ENCODE measurements around the gene CYP11A1.
A peak's percentile ranks its signal among the peaks of the same experiment; 100 is the strongest.

CYP11A1 gene

GRCh38 chr15:74367296-74367854 is at the start of gene CYP11A1:
Gene CYP11A1, minus strand, starts transcription at chr15:74367646. Its CDS starts 61 bp downstream, at chr15:74367585.
- no peaks in the 10 kb centered on the region for H3K79me2 ChIP-seq (ENCODE audit: control insufficient read depth, insufficient read depth, low read length, unreplicated experiment)
- no peak within 1 kb of the TSS for H3K27ac ChIP-seq (ENCODE audit: low read depth, low read length)
- H3K4me3 ChIP-seq (ENCODE audit: low read depth, low read length) = 0 out of 2 replicates have a peak within 1 kb of the TSS, but pooled peaks have one; percentile 87
- H3K27me3 ChIP-seq (ENCODE audit: insufficient read depth, low read length) = no peaks in the 10 kb centered on the region; the same call in 1 of the 2 replicates
- peaks cover 4% of the 10 kb centered on the region for H3K4me1 ChIP-seq (ENCODE audit: control insufficient read depth, insufficient read depth, low read length, unreplicated experiment)
- no peaks in the 10 kb centered on the region for H3K36me3 ChIP-seq (ENCODE audit: insufficient read depth, low read length)
- H2AFZ ChIP-seq (ENCODE audit: low read length, unreplicated experiment) = no peak within 1 kb of the TSS

DNA sequence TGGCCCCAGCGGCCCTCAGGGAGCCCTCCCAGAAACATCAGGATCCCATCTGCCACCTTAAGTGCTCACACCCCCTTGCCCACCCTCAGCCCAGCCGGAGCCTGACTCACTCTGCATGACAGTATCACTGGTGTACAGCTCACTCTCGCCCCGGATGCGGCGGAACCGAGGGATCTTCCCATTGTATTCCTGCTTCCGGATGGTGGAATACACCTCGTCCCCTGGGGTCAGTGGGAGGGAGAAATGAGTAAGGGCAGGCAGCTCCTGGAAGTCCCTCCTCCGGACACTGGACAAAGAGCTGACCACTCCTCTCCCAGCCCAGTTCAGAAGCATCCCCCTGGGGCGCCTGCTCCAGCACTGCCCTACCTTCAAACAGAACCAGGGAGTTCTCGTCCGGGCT is 49.8 kb upstream of the CYP11A1 start:
- H3K79me2 ChIP-seq (ENCODE audit: control insufficient read depth, insufficient read depth, low read length, unreplicated experiment) = peaks cover 58% of the 10 kb centered on the region
- peak overlapping the region; percentile 61; the same call in 1 of the 2 replicates for H3K27ac ChIP-seq (ENCODE audit: low read depth, low read length)
- peaks cover 65% of the 10 kb centered on the region for H3K4me1 ChIP-seq (ENCODE audit: control insufficient read depth, insufficient read depth, low read length, unreplicated experiment)

GRCh38 chr15:74415966-74416916 is 48.8 kb upstream of the CYP11A1 start:
- peaks cover 55% of the 10 kb centered on the region for H3K4me1 ChIP-seq (ENCODE audit: control insufficient read depth, insufficient read depth, low read length, unreplicated experiment)

More for the DNA sequence above, 49.8 kb upstream of the CYP11A1 start:
- Histone ChIP-seq H3K4me3 (ENCODE audit: low read depth, low read length) (peak overlapping the region; percentile 35), H2AFZ (ENCODE audit: low read length, unreplicated experiment) (no peak overlapping the region), H3K27me3 (ENCODE audit: insufficient read depth, low read length) (no peaks in the 10 kb centered on the region), H3K36me3 (ENCODE audit: insufficient read depth, low read length) (peaks cover 3% of the 10 kb centered on the region; the same call in 1 of the 2 replicates)

DNA sequence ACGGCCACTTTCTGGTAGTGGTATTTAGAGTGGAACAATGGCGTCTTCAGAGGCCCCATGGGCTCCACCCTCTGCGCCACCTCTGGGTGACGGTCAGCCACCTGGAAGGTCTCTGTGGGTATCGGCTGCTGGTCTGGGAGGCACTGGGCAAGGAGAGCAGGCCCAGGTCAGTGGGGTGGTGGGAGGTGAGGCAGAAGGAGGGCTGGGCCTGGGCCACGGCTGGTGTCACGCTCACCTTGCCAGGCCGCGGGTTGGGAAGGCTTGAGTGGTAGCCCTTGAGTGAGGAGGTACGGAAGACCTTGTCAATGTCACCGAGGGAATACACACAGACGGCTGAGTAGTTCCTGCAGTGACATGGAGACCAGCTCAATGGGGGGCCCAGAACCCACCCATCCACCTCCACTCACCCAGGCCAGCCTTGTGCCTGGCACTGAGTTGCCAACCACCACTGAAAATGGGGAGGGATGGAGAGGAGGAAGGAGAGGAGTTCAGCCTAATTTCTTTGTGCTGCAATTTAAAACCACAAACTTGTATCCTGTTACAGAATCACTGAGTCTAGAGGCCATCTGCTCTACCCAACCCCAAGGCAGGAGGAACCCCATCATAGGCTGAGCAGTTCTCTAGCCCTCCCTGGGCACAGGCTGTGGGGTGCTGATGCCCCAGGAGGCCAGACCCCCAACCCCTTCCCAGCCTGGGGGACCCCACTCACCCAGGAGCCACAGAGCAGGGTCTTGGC is 47.3 kb upstream of the CYP11A1 start:
- Histone ChIP-seq H3K36me3 (ENCODE audit: insufficient read depth, low read length) (peaks cover 3% of the 10 kb centered on the region; the same call in 1 of the 2 replicates), H3K79me2 (ENCODE audit: control insufficient read depth, insufficient read depth, low read length, unreplicated experiment) (peaks cover 34% of the 10 kb centered on the region), H3K4me3 (ENCODE audit: low read depth, low read length) (no peak overlapping the region), H3K27me3 (ENCODE audit: insufficient read depth, low read length) (no peaks in the 10 kb centered on the region), H3K4me1 (ENCODE audit: control insufficient read depth, insufficient read depth, low read length, unreplicated experiment) (peaks cover 40% of the 10 kb centered on the region), H3K27ac (ENCODE audit: low read depth, low read length) (no peak overlapping the region), H2AFZ (ENCODE audit: low read length, unreplicated experiment) (no peak overlapping the region)

More at GRCh38 chr15:74415966-74416916, 48.8 kb upstream of the CYP11A1 start:
- no peak overlapping the region for H2AFZ ChIP-seq (ENCODE audit: low read length, unreplicated experiment)
- H3K27ac ChIP-seq (ENCODE audit: low read depth, low read length) = peak overlapping the region; percentile 37; the same call in 1 of the 2 replicates
- H3K4me3 ChIP-seq (ENCODE audit: low read depth, low read length) = peak overlapping the region; percentile 35
- H3K27me3 ChIP-seq (ENCODE audit: insufficient read depth, low read length) = no peaks in the 10 kb centered on the region
- peaks cover 3% of the 10 kb centered on the region; the same call in 1 of the 2 replicates for H3K36me3 ChIP-seq (ENCODE audit: insufficient read depth, low read length)
- H3K79me2 ChIP-seq (ENCODE audit: control insufficient read depth, insufficient read depth, low read length, unreplicated experiment) = peaks cover 48% of the 10 kb centered on the region

- H3K27me3 ChIP-seq (ENCODE audit: insufficient read depth, low read length) = no peaks in the 10 kb centered on the region
These were observed 46.7 kb upstream of the CYP11A1 start for GRCh38 chr15:74414081-74414580.

GRCh38 chr15:74413350-74414080 is 46.1 kb upstream of the CYP11A1 start:
- H3K27me3 ChIP-seq (ENCODE audit: insufficient read depth, low read length) = no peaks in the 10 kb centered on the region
- peaks cover 3% of the 10 kb centered on the region; the same call in 1 of the 2 replicates for H3K36me3 ChIP-seq (ENCODE audit: insufficient read depth, low read length)
- H3K27ac ChIP-seq (ENCODE audit: low read depth, low read length) = no peak overlapping the region
- H3K79me2 ChIP-seq (ENCODE audit: control insufficient read depth, insufficient read depth, low read length, unreplicated experiment) = peaks cover 21% of the 10 kb centered on the region
- no peak overlapping the region for H3K4me3 ChIP-seq (ENCODE audit: low read depth, low read length)
- no peak overlapping the region for H2AFZ ChIP-seq (ENCODE audit: low read length, unreplicated experiment)
- H3K4me1 ChIP-seq (ENCODE audit: control insufficient read depth, insufficient read depth, low read length, unreplicated experiment) = peaks cover 31% of the 10 kb centered on the region

More at GRCh38 chr15:74414081-74414580, 46.7 kb upstream of the CYP11A1 start:
- H3K27ac ChIP-seq (ENCODE audit: low read depth, low read length) = no peak overlapping the region
- peaks cover 27% of the 10 kb centered on the region for H3K79me2 ChIP-seq (ENCODE audit: control insufficient read depth, insufficient read depth, low read length, unreplicated experiment)
- H3K36me3 ChIP-seq (ENCODE audit: insufficient read depth, low read length) = peaks cover 3% of the 10 kb centered on the region; the same call in 1 of the 2 replicates
- H2AFZ ChIP-seq (ENCODE audit: low read length, unreplicated experiment) = no peak overlapping the region
- H3K4me3 ChIP-seq (ENCODE audit: low read depth, low read length) = no peak overlapping the region
- peaks cover 34% of the 10 kb centered on the region for H3K4me1 ChIP-seq (ENCODE audit: control insufficient read depth, insufficient read depth, low read length, unreplicated experiment)

DNA sequence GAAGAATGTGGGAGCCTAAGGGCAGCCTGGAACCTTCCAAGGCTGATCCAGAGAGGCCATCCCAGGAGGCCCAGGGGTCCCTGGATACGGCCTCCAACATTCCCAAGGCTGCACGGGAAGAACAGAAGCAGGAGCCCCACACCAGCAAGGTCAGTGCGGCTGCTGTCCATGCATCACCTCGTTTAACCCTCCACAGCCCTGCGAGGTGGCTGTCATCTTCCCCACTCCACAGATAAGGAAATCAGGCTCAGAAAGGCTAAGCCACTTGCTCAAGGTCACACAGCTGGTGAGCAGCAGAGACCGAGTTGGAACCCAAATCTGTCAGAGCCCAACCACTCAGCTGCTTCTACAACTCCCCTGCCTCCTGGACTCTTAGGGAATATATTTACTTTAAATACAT is 44.7 kb upstream of the CYP11A1 start:
- Histone ChIP-seq H3K27ac (ENCODE audit: low read depth, low read length) (no peak overlapping the region), H3K27me3 (ENCODE audit: insufficient read depth, low read length) (no peaks in the 10 kb centered on the region), H3K4me3 (ENCODE audit: low read depth, low read length) (no peak overlapping the region), H3K36me3 (ENCODE audit: insufficient read depth, low read length) (peaks cover 3% of the 10 kb centered on the region; the same call in 1 of the 2 replicates), H3K4me1 (ENCODE audit: control insufficient read depth, insufficient read depth, low read length, unreplicated experiment) (peaks cover 30% of the 10 kb centered on the region), H3K79me2 (ENCODE audit: control insufficient read depth, insufficient read depth, low read length, unreplicated experiment) (peaks cover 10% of the 10 kb centered on the region), H2AFZ (ENCODE audit: low read length, unreplicated experiment) (no peak overlapping the region)

DNA sequence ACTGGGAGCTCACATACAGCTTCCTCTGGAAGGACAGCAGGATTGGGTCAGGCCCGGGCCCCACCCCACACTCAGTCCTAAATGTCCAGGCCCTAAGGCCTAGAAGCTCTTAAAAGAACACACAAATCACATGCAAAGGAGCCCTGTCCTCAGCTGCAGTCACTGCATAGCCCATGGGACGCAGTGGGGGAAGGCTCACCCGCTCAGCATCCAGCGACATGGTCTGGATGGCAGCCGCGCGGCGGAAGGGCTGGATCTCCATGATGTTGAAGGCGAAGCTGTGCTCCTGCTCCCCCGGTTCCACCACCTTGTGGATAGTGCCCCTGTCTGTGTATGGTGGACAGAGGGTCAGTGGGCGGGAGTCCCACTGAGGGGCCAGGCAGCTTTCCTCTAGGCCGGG is 44.2 kb upstream of the CYP11A1 start:
- H3K4me3 ChIP-seq (ENCODE audit: low read depth, low read length) = no peak overlapping the region
- H3K36me3 ChIP-seq (ENCODE audit: insufficient read depth, low read length) = peaks cover 3% of the 10 kb centered on the region; the same call in 1 of the 2 replicates
- no peaks in the 10 kb centered on the region for H3K27me3 ChIP-seq (ENCODE audit: insufficient read depth, low read length)
- peaks cover 7% of the 10 kb centered on the region for H3K79me2 ChIP-seq (ENCODE audit: control insufficient read depth, insufficient read depth, low read length, unreplicated experiment)
- H3K27ac ChIP-seq (ENCODE audit: low read depth, low read length) = no peak overlapping the region
- H2AFZ ChIP-seq (ENCODE audit: low read length, unreplicated experiment) = no peak overlapping the region
- peaks cover 30% of the 10 kb centered on the region for H3K4me1 ChIP-seq (ENCODE audit: control insufficient read depth, insufficient read depth, low read length, unreplicated experiment)

GRCh38 chr15:74410502-74410901 is 43.1 kb upstream of the CYP11A1 start:
- Histone ChIP-seq H3K4me3 (ENCODE audit: low read depth, low read length) (no peak overlapping the region), H3K4me1 (ENCODE audit: control insufficient read depth, insufficient read depth, low read length, unreplicated experiment) (peaks cover 32% of the 10 kb centered on the region), H3K79me2 (ENCODE audit: control insufficient read depth, insufficient read depth, low read length, unreplicated experiment) (no peaks in the 10 kb centered on the region), H3K36me3 (ENCODE audit: insufficient read depth, low read length) (peaks cover 3% of the 10 kb centered on the region; the same call in 1 of the 2 replicates), H3K27me3 (ENCODE audit: insufficient read depth, low read length) (no peaks in the 10 kb centered on the region), H2AFZ (ENCODE audit: low read length, unreplicated experiment) (no peak overlapping the region), H3K27ac (ENCODE audit: low read depth, low read length) (no peak overlapping the region)

Measured in ACC112 (cell line).